HG02970 (cell line): ENCODE results near the gene ITPK1.

Experiments used
- ATAC-seq: cut with Tn5 transposase; IDR thresholded peaks from one replicate; pipeline ENCODE4 v1.9.1; 2021; ENCODE audit warnings: mild to moderate bottlenecking, moderate library complexity, moderate number of reproducible peaks; ENCODE audit not compliant: unreplicated experiment, low FRiP score

The ITPK1 gene

GRCh38 chr14:92931681-92932447 is 183.9 kb downstream of the ITPK1 start:
- ATAC-seq = no peak

DNA sequence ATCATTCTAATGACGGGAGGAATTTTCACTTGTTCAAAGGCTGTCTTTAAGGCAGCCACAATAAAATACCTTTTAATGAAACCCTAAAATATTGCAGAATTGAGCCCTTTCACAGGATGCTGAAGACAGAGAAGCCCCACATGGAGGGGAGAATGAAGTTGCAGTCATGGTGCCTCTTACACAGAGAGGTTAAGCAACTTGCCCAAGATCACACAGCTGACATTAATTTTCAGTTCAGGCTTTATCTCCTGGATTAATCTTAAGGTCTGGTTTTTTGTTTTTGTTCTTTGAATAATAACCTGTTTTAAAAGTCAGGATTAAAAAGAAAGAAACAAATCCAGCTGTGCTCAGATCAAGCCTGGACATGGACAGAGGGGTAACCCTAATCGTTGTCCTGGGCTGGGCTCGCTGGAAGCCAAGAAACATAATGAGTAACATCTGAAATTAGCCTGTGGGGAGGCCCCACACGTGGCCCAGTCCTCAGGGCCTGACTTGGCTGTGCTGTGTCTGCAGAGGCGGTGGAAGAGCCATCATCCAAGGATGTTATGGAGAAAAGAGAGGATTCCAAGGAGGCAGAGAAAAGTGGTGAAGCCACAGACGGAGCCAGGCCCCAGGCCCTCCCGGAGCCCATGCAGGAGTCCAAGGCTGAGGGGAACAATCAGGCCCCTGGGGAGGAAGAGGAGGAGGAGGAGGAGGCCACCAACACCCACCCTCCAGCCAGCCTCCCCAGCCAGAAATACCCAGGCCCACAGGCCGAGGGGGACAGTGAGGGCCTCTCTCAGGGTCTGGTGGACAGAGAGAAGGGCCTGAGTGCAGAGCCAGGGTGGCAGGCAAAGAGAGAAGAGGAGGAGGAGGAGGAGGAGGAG is 184.8 kb downstream of the ITPK1 start:
- ATAC-seq = no peak

DNA sequence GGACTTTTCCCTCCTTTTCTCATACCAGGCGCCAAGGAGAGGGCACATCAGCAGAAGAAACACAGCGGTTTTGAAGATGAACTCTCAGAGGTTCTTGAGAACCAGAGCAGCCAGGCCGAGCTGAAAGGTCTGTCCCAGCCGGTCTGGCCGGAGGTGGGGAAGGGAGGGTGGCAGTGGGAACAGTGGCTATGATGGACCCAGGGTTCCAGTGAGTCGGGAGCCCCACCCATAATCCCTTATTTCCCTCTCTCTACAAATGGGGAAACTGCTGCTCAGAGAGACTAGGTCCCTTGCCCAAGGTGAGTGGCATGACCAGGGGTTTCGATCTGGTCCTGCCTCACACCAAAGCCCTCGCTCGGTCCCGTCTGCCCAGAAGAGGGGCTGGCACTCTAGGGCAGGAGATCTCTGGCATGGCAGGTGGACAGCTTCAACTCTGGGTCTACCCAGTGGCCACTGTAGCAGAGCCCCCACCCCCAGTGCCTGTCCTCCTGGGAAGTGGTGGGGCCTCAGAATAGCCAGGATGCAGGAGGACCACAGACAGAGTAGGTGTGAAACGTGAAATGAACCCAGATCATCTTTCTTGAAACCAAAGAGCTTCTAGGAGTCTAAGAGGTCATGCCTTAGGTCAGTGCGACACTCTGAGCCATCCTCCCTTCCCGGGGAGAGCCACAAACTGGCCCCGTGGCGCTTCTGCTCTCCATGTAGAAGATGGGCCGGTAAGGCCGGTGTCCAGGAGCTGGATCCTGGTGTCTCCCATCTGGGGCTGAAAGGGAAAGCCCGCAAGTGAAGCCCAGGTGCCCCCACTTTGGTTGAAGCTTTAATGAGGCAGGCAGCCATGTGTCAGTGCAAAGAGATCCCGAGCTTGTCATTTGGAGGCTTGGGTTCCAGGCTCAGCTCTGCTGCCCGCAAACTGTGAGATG is 185.8 kb downstream of the ITPK1 start:
- no peak for ATAC-seq

DNA sequence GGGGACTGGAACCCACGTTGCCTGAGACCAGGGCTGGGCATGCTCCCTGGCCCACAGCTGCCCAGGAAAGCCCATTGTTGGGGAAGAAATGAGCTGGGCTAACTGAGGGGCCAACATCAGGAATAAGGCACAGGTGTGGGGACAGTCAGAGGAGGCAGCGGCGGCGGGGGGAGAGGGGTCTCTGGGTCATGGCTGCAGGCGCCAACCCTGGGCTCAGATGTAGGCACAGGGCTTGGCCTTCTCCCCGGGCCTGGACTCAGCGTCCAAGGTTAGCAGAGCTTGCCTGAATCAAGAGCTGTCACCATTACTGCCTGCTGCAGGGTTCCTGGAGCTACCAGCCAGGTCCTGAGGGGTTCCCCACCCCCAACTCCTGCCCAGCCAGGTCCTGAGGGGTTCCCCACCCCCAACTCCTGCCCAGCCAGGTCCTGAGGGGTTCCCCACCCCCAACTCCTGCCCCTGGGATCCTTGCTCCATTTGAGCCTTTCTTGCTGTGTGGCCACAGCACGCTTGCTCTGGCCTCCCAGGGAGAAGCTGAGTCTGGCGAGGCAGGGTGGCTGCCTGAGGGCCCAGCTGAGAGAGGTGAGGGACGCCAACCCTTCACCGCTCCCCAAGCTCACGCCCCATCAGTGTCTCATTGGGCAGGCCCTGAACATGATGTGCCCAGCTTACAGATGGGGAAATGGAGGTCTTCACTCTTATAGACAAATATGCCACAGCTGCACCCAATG is 186.6 kb downstream of the ITPK1 start:
- ATAC-seq = no peak

GRCh38 chr14:92928258-92928629 is 187.5 kb downstream of the ITPK1 start:
- no peak for ATAC-seq

- ATAC-seq = no peak
Observed at GRCh38 chr14:92927349-92928257, 188.1 kb downstream of the ITPK1 start.

DNA sequence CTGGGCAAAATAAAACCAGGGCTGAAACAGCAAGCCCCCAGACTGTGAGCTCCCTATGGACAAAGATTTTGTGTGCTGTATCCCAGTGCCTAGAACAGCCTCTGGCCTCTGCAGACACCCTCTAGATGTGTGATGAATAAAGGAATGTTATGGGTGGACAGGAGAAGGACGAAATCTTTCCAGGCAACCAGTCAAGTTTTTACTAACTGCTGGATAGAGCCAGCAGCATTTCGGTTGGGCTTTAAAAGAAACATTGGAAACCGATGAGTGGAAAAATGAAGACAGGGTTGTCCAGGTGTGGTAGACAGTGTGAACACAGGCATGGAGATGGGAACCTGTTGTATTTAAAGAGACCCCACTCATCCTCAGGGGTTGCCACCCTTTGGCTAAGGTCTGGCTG is 188.8 kb downstream of the ITPK1 start:
- no peak for ATAC-seq

DNA sequence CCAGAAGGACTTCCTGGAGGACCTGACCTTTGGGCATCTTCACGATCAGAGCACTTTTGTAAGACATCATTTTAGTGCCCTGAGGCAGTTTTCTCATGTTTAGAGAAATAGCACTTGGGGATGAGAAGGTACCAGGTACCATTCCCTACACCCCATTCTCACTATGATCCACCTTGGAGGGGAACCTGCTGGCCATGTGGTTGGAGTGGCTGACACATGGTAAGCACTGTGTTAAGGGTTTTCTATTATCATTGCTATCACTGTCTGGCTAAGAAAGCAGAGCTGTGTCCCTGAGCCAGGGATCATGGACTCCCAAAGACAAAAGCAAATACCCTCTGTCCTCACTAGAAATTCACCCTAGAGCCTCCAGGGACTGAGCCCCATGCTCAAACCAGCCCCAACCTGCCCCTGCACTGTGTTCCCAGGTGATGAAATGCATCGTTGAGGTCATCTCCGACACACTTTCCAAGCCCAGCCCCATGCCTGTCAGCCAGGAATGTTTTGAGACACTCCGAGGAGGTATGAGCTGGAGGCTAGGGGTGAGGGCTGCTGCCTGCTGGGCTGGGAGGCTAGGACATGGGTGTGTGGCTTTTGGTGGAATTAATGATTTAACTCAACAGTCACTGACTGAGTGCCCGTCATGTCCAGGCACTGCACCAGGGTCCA is 189.4 kb downstream of the ITPK1 start:
- ATAC-seq = no peak

- no peak for ATAC-seq
Observed at GRCh38 chr14:92925446-92925845, 190.3 kb downstream of the ITPK1 start.

DNA sequence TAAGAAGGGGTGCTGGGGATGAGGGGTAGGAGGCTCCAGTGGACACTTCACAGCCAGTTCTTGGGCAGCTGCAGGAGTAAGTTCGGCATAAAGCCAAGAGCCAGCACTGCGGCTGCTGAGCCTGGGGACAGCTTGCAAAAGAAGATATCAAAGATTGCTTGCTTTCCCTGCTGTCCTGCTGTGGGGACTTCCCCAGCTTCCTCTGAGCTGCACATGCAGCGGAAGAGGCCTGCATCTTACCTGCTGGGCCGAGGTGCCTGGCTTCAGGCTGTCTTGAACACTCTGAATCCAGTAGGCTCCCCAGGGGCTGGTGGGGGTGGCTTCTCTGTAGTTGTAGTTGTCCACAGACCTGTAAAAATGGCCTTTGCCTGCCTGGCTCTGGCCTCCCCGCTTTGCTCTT is 191.5 kb downstream of the ITPK1 start:
- ATAC-seq = no peak

- ATAC-seq = no peak
Observed at GRCh38 chr14:92923744-92924103, 192.0 kb downstream of the ITPK1 start.

DNA sequence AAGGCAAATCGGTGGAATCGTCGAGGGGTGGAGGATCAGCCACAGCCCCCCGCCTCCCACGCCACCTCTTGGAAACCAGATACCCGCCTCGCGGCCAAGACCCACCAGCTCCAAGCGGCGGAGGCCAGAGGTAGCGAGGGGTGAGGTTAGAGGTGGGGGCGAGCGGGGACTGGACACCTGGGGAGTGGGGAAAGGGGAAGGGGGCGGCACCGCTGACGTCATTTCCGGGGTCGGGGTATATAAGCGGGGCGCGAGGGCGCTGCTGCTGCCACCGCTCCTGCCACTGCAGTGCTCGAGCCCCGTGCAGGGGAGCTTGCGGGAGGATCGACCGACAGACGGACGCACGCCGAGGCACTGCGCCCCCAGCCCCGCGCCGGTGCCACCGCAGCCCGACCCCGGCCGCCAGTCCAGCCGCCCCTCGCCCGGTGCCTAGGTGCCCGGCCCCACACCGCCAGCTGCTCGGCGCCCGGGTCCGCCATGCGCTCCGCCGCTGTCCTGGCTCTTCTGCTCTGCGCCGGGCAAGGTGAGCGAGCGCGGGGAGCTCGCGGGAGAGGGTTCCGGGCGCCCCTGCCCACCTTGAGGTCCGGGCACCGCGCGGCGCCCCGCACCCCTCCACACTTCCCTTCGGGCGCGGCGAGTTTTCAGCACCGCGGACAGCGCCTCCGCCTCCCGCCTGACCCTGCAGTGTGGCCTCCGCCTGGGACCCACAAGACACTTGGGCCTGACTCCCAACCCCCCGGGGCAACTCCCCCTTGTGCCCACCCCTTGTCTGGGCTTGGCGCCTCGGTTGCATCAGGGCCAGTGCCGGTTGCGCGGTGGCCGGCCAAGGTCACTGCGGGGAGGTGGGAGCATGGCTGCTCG is 192.6 kb downstream of the ITPK1 start, which contains the start of gene CHGA:
TSS of gene CHGA (plus strand) at position 268 of the 861 bp plus-strand sequence. CDS start at position 478, 210 bp downstream.
- ATAC-seq = no peak

- no peak for ATAC-seq
Observed at GRCh38 chr14:92922155-92922735, 193.5 kb downstream of the ITPK1 start.

DNA sequence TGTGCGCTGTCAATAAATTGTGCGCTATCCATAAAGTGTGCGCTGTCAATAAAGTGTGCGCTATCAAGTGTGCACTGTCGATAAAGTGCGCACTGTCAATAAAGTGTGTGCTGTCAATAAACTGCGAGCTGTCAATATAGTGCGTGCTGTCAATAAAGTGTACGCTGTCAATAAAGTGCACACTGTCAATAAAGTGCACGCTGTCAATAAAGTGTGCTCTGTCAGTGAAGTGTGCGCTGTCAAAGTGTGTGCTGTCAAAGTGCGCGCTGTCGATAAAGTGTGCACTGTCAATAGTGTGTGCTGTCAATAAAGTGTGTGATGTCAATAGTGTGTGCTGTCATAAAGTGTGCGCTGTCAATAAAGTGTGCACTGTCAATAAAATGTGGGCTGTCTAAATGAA is 195.7 kb downstream of the ITPK1 start:
- ATAC-seq = no peak

DNA sequence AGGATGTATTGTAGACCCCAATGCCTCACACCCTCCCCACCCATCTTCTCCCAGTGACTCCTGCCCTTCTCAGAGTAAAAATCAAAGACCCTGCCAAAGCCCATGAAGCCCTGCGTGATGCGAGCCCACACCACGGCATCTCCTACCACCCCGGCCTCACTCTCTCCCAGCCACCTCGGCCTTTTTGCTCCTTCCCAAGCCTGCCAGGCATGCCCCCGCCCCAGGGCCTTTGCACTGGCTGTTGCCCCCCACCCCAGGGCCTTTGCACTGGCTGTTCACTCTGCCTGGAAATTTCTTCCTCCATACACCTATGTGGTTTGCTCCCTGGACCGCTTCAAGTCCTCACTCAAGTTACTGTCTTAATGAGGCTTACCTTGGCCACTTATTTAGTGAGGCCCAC is 197.8 kb downstream of the ITPK1 start:
- ATAC-seq = no peak

GRCh38 chr14:92917041-92917940 is 198.4 kb downstream of the ITPK1 start:
- ATAC-seq = no peak
